HK-2 (cell line): ENCODE data around the gene XAB2.
A peak's percentile ranks its signal among the peaks of the same experiment; 100 is the strongest.

Experiments used
- DNase-seq: peaks from one replicate; pipeline ENCODE4 v3.0.0-alpha.2; 2018; ENCODE audit not compliant: unreplicated experiment

Gene XAB2

DNA sequence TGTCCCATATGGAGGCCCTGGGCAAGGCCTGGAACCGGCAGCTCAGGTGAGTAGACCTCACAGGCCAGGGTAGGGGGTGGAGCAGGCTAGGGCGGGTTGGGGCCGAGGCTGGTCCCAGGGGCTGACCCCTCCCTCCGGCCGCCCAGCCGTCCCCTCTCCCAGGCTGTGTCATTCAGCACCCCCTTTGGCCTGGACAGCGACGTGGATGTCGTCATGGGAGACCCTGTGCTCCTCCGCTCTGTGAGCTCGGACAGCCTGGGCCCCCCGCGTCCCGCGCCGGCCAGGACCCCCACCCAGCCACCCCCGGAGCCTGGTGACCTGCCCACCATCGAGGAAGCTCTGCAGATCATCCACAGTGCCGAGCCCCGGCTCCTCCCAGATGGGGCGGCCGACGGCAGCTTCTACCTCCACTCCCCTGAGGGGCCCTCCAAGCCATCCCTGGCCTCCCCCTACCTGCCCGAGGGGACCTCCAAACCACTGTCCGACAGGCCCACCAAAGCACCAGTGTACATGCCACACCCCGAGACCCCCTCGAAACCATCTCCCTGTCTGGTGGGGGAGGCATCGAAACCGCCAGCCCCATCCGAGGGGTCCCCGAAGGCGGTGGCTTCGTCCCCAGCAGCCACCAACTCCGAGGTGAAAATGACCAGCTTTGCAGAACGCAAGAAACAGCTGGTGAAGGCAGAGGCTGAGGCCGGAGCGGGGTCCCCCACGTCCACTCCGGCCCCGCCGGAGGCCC is 17.6 kb downstream of the XAB2 start:
- DNase-seq, result no peak

DNA sequence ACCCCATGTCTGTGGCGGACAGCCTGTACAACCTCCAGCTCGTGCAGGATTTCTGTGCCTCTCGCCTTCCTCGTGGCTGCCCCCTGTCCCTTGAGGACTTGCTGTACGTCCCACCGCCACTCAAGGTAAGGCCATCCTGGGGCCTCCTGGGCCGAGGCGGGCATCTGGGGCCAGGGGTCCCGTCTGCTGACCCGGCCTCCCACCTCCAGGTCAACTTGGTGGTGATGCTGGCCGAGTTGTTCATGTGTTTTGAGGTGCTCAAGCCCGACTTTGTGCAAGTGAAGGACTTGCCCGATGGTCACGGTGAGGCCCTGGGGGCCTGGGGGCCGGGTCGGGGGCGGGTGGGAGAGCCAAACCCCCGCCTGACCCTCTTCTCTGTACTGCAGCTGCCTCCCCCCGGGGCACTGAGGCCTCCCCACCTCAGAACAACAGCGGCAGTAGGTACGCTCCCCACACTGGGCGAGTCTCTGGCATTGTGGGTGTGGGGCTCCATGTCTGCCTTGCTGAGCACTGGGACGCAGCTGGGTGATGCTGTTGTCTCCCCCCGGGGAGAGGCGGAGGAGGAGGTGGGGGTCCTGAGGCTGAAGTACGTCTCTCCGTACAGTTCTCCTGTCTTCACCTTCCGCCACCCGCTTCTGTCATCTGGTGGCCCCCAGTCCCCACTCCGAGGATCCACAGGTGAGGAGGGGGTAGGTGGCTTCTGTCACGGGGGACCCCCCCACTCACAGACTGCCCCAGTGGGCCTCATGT is 18.7 kb downstream of the XAB2 start:
- DNase-seq, result no peak

DNA sequence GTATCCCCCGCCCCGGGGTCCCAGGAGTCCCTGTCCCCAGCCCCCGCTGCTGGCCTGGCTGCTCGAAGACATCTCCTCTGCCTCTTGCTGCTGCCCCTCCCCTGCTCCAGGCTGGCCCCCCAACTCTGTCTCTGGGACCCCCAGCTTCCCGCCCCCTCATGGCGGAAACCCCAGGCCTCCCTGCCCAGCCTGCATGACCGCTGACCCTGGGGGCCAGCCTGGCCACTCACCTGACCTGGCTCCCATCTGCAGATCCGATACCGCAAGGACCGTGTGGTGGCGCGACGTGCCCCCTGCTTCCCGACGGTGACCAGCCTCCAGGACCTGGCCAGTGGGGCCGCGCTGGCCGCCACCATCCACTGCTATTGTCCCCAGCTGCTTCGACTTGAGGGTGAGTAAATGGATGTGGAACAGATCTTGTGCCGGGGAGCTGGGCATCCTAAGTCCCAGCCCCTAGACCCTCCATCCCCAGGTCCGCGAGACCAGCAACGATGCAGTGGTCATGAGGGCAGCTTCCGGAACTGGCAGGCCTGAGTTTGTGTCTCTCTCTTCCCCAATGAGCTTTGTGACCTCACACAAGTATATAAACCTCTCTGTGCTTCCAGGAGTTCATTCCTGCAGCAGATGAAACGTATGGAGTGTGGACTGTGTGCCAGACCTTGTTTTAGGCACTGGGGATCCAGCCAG is 21.3 kb downstream of the XAB2 start:
- DNase-seq, result no peak

DNA sequence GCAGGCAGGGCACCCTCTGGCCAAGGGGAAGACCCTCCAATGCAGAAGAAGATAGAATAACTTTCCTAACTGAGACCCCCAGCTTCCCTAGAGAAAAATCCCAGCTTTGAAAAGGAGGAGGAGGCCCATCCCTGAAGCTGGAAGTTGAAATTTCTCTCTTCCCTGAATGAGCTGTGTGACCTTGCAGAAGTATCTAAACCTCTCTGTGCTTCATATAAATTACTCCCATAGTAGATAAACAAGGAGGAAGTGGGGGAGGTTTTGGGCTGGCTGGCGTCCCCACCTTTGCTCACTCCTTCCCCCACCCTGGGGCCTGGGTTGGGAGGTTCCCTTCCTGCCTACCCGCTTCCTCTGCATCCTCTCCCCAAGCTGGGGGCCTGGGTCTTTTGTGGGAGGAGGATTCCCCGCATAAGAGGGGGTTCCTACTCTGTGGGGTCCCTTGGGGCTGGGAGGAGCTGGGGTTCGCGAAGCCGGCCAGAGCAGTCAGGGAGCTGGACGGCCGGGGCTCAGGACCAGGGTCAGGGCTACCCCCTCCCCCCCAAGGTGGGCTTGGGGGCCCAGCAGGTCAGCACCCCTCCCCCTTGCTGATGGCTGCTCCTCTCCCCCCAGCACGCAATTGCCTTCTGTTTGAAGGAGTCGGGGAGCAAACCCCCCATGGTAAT is 22.0 kb downstream of the XAB2 start:
- no peak for DNase-seq

DNA sequence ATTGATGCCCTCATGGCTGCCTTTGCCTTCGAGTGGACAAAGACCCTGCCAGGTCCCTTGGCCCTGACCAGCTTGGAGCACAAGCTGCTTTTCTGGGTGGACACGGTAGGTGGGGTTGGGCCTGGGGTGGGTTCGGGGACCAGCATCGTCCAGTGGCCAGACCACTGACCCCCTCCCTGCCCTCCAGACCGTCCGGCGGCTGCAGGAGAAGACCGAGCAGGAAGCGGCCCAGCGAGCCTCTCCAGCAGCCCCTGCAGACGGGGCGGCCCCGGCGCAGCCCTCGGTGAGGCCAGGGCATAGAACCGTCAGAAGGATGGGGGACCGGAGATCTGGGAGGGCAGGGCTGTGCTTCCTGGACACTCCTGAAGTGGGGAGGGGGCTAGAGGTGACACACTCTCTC is 23.1 kb downstream of the XAB2 start:
- no peak for DNase-seq

DNA sequence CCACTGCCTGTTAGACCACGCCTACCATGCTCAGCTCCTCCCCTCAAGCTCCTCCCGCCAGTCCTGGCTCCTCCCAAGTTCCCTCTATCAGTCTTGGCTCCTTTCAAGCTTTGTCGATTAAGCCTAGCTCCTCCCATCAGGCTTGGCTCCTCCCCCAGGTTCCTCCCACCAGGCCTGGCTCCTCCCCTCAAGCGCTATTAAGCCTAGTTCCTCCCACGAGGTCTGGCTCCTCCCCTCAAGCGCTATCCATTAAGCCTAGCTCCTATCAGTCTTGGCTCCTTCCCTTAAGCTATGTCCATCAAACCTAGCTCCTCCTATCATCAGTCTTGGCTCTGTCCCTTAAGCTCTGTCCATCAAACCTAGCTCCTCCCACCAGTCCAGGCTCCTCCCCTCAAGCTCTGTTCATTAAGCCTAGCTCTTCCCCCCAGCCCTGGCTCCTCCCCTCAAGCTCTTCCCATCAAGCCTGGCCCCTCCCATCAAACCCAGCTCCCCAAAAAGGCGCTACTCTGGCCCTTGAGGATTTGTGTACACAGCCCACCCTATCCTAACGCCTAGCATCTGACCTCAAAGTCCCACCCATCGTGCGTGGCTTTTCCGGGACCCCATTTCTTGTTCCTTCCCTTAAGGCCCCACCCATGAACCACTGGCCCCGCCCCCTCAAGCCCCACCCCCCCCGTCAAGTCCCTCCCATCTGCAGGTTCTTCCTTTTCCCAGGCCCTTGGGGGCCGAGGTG is 23.7 kb downstream of the XAB2 start:
- DNase-seq, result no peak

DNA sequence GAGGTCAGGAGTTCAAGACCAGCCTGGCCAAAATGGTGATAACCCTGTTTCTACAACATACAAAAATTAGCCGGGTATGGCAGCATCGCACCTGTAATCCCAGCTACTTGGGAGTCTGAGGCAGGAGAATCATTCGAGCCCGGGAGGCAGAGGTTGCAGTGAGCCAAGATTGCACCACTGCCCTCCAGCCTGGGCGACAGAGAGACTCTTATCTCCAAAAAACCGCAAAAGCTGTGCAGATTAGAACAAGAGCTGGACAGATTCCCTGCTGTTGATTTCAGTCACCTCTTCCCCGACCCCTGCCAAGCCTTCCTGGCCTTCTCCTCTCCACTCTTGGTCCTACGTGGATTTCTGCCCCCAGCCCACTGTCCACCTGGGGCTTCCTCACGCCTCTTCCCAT is 25.4 kb downstream of the XAB2 start:
- no peak for DNase-seq

DNA sequence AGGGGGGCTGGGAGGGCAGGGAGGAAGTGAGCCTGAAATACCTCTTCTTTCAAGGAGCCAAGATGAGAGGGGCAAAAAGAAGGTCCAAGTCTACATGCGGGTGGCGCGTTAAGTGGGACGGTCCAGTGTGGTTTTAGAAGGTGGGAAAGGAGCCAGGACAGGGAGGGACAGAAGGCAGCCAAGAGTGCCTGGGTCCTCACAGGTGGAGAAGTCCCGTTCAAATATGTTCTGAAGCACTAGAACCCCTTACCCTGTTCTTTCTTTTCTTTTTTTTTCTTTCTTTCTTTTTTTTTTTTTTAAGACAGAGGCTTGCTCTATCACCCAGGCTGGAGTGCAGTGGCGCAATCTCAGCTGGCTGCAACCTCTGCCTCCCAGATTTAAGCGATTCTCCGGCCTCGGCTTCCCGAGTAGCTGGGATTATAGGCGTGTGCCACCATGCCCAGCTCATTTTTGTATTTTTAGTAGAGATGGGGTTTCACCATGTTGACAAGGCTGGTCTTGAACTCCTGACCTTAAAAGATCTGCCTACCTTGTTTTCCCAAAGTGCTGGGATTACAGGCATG is 26.3 kb downstream of the XAB2 start:
- DNase-seq, result no peak

DNA sequence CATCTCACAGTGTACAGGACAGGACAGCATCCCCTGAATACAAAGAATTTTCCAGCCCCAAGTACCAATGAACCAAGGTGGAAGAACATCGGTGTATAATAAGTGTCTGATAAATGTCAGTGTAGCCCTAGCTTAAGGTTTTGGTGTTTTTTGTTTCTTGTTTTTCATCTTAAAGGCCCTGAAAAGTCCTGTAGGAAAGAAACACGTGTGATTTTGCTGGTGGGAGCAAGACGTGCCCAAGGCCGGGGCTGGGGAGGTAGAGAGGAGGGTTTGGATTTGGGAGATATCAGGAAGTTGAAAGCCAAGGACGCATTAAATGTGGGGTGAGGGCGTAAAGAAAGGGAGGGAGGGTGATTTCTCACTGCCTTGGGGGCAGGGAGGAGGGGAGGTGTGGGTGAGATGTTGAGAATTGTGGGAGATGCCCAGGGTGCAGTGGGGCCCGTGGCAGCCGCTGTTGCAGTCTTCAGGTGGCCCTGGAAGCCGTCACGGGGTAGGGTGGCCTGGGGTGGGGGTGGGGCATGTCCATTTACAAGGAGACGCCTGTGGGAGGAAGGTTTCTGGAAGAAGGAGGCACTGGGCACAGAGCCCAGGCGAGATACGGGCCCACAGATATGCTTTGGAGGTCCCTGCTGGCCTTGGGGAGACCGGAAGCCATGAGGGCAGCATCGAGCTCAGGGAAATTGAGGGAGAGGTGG is 27.0 kb downstream of the XAB2 start:
- no peak for DNase-seq

DNA sequence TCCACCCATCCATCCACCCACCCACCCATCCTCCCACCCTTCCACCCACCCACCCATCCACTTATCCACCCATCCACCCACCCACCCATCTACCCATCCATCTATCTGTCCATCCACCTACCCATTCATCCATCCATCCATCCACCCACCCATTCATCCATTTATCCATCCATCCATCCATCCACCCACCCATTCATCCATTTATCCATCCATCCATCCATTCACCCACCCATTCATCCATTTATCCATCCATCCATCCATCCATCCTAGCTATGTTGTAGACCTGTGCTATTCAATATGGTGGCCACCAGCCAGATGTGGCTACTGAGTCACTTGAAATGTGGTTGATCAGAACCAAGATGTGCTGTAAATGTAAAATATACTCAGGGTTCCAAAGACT is 28.6 kb downstream of the XAB2 start:
- no peak for DNase-seq

DNA sequence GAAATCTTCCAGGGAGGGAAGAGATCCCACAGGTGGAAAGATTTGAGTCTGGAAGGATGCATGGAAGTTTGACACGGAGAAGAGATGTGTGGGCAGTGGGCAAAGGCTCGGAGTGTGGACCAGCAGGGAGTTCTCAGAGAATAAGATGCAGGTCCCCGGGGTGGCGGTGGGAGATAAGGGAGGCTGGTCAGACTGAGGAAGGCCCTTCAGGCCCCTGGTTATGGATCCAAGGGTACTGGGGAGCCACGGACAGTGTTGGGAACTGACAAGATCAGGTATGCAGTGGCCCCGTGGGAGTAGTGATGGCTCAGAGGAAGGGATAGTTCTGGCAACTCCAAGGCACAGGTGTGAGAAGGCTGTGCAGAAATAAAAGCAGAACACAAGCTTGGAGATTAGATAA is 31.2 kb downstream of the XAB2 start:
- DNase-seq, result no peak

DNA sequence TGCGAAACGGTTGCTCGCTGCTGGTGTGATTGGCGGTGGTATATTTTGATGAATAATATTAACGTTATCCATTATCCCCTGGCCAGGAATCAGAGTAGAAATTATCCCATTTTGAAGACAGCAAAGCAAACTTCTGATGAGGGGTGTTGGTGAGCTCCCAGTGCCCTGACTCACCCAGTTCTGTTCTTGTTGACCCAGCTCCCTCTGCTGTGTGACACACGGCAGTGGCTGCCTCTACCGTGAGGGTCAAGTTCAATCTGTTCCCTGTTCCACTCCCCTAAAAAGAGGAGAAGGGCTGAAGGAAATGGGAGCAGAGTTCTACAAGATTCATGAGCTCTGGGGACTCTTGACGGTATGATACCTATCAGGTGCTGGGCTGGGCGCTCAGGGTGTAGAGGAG is 31.7 kb downstream of the XAB2 start:
- DNase-seq, result no peak

DNA sequence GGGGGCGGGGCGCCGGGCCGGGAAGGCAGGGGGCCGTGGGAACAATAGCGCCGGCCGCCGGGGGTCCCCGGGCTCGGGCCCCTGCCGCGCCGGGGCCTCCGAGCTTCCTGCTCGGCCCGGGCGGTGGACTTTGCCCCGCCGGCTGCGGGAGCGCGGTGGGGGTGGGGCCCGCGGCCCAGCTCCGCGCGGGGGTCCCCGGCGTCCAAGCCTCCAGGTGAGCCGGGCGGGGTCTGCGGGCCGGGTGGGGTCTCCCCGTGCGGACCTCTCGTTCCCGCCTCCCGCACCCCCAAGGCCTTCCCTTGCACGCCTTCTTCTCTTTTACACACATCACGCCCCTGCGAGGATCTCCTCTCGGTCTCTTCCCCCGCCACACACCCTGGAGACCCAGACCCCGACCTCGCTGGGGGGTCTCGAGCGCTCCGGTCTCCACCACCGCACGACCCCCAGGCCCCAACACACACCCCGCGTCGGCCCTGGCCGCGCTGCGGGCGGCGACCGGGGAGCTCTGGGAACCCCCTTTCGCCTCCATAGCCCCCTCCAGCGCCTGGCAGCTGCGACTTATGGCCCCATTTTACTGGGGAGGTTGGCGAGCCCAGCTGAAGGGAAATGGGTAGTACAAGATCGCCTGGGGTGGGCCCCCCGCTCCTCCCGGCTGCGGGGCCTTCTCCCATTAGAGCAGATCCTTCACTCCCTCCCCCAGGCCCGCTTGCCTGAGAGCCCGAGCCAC is 33.0 kb downstream of the XAB2 start:
- DNase-seq, result no peak

DNA sequence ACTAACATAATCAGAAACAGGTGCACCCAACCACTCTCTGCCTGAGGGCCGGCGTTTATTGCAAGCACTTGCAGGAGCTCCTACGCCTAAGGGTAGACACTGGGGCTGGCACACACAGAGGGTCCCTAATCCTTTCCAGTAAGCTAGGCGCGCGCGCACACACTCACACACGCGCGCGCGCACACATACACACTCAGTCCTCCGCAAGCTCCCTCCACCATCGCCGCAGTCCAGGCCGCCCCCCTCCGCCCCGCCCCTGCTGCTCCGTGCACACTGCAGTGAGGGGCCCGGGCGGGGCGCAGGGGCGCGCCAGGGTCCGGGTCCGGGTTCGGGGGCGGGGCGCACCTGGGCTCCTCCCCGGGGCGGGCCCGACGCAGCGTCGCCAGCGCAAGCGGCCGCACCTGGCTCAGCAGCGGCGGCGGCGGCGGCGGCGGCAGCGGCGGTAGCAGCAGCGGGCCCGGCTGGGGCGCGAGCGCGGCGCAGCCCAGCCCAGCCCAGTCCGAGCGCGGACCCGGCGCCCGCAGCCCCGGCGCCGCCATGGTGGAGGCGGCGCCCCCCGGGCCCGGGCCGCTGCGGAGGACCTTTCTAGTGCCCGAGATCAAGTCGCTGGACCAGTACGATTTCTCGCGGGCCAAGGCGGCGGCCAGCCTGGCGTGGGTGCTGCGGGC is 33.7 kb downstream of the XAB2 start, which contains the start of gene CAMSAP3:
Gene CAMSAP3, plus strand, starts transcription at position 398 of the 668 bp plus-strand sequence. Its CDS starts 140 bp downstream, at position 538.
- peak; percentile 41 for DNase-seq

DNA sequence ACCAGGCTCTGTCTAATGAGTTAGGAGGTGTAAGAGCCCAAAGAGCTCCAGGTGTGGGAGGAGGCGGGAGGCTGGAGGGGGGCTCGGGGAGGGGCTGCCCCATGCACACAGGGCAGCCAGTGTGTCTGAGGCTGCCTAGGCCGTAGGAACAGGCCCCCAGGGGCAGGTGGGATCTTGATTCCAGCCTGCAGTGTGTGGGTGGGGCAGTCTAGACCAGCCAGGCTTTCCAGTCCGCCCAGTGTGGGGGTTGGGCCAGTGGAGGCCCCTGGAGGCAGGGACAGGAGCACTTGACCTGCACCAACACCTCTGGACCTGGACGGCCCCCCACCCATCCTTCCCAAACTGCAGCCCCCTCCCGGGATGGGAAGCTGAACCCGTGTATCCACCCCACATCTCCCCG is 39.1 kb downstream of the XAB2 start:
- DNase-seq, result no peak

DNA sequence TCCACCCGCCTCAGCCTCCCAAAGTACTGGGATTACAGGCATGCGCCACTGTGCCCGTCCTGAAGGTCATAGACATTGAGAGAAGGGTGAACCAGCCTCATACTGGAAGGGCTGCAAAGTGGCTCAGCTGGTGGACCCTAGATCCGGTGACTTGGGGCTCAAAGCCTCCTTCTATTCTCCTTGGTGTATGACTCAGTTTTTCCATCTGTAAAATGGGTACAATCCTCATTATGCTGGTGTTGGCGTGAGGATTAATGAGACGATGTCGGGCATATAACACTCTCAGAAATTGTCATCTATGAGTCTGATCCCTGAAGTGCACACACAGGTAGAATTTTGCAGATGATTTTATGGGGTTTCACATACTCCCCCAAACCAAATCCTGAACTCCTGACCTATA is 39.5 kb downstream of the XAB2 start:
- DNase-seq, result no peak

DNA sequence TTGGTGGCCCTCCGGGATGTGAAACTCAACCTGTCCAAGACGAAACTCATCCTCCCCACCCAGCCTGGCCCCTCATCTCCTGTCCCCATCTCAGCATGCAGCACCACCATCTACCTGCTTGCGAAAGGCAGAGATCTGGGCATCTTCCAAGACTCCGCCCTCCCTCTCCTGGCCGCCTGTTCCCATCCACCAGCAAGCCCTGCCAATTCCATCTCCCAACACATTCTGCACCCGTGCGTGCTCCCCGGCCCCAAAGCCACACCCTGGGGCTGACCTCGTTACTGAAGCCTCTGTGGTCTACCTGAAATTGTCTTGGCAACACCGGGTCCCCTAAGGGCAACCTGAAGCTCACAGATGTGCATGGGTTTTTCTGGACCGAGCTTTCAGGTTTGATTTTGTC is 46.9 kb downstream of the XAB2 start:
- DNase-seq, result no peak

DNA sequence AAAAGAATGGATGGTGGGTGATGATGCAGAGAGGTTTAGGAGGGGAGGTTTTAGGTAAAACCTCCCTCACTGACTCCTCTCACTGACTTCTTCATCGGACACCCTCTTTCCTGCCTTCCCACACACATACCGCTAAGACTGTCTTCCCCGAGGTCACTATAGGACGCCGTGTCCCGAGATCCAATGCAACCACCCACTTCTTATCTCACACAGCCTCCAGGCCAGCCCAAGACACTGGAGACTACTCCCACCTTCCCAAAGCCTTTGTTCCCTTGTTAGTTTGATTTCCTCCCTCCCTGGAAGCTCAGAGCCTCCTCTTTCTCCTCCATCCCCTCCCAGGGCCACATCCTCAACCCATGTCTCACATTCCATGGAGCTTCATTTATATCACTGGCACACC is 50.2 kb downstream of the XAB2 start:
- no peak for DNase-seq

DNA sequence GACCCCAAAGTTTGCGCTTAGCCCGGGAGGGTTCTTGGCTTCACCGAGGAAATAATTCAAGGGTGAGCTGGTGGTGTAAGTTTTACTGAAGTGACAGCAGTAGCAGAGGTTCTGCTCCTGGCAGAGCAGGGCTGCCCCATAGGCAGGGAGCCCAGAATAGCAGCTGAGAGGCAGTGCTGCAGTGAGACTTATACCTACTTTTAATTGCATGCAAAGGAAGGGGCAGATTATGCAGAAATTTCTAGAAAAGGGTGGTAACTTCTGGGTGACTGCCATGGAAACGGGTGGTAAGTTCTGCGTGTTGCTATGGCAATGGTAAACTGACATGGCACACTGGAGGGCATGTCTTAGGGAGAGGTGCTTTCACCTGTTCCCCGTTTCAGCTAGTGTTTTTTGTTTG is 51.2 kb downstream of the XAB2 start:
- DNase-seq, result no peak
